Transverse colon (tissue), 4 donors: Measurements from ENCODE around the gene CAGE1. TPM values are rescaled to one million over a fixed set of nuclear protein-coding genes. Genes with fewer than 3 reads are reported as not detected.

ENCODE experiments used
- DNase-seq: peaks from one replicate; pipeline ENCODE4 v3.0.0-alpha.2; 2019
- H3K27ac ChIP-seq, 4 donors: fragments of 200-600 bp; sonication (generic); 2 replicates each; pipeline ENCODE4 v1.5.1; 2016 to 2018; ENCODE audit warnings: inconsistent platforms in 4 of 4
- H3K27me3 ChIP-seq: fragments of 200-600 bp; sonication (generic); 2 replicates; pipeline ENCODE4 v1.5.1; 2017; ENCODE audit warnings: inconsistent platforms
- H3K36me3 ChIP-seq, 4 donors: fragments of 200-600 bp; sonication (generic); 2 replicates each; pipeline ENCODE4 v1.5.1; 2017 to 2019; ENCODE audit warnings: inconsistent platforms in 4 of 4
- H3K4me1 ChIP-seq, 4 donors: fragments of 200-600 bp; sonication (generic); 2 replicates each; pipeline ENCODE4 v1.5.1; 2017 to 2020; ENCODE audit warnings: inconsistent platforms in 4 of 4
- H3K4me3 ChIP-seq, 4 donors: fragments of 200-600 bp; sonication (generic); 1 replicate in 1 of 4; 2 replicates in 3 of 4; pipeline versions ENCODE4 v1.5.1 to v1.6.1; 2017 to 2019; ENCODE audit warnings: inconsistent platforms in 4 of 4
- H3K9me3 ChIP-seq, 2 donors: fragments of 200-600 bp; sonication (generic); 2 replicates each; pipeline ENCODE4 v1.5.1; 2017 to 2019; ENCODE audit warnings: inconsistent platforms in 2 of 2
- EP300 ChIP-seq: sonication (generic); formaldehyde crosslinking; IDR thresholded peaks from one replicate; pipeline ENCODE4 v1.6.1; 2017; ENCODE audit warnings: antibody characterized with exemption, low read depth
- POLR2A ChIP-seq: fragments of 450-650 bp; IDR thresholded peaks from one replicate; pipeline ENCODE4 v1.6.1; 2016; ENCODE audit warnings: antibody characterized with exemption, mild to moderate bottlenecking, moderate library complexity
- POLR2AphosphoS5 ChIP-seq, 3 donors: sonication (generic); formaldehyde crosslinking; IDR thresholded peaks; one replicate each; pipeline ENCODE4 v1.6.1; 2016; ENCODE audit warnings: antibody characterized with exemption in 3 of 3
- WGBS, 2 donors: methylation state at CpG; one replicate each; pipeline ENCODE4 v1.1.5; 2018; ENCODE audit warnings: low coverage in 1 of 2; 5-methylcytosine and 5-hydroxymethylcytosine counted together
- in situ Hi-C, 4 donors: fragments of 200-750 bp; cut with MboI; loops; one replicate each; pipeline versions ENCODE4 v1.15.0 to v1.15.1; 2017; ENCODE audit warnings: low sequenced_read_pairs in 3 of 4, low pct_ligation_motif_present in 1 of 4, low pct_unique_long_range_greater_than_20kb in 1 of 4
- intact Hi-C: fragments of 100-400 bp; cut with DNase I; formaldehyde crosslinking; loops from one replicate; pipeline ENCODE4 v1.15.1; 2023; ENCODE audit warnings: low total_unique reads
- total RNA-seq, 4 donors: library from RNA; depleted of rRNA; stranded (reverse); fragments of >200 nt; gene quantifications; one replicate each; pipeline ENCODE4 v1.1.0, GENCODE V29; 2016
- TF ChIP-seq, protein P1 (sequence below), 5 experiments: fragments of 200-600 bp in 3 of 5; fragments of 450-650 bp in 2 of 5; sonication (generic) in 3 of 5; IDR thresholded peaks; 1 replicate in 2 of 5; 2 replicates in 3 of 5; pipeline ENCODE4 v1.5.1; 2016 to 2017; ENCODE audit warnings: antibody characterized with exemption in 5 of 5, inconsistent platforms in 3 of 5, mild to moderate bottlenecking in 2 of 5, moderate library complexity in 1 of 5

CAGE1 gene
- total RNA-seq, 4 donors from 2014 or later = not detected

DNA sequence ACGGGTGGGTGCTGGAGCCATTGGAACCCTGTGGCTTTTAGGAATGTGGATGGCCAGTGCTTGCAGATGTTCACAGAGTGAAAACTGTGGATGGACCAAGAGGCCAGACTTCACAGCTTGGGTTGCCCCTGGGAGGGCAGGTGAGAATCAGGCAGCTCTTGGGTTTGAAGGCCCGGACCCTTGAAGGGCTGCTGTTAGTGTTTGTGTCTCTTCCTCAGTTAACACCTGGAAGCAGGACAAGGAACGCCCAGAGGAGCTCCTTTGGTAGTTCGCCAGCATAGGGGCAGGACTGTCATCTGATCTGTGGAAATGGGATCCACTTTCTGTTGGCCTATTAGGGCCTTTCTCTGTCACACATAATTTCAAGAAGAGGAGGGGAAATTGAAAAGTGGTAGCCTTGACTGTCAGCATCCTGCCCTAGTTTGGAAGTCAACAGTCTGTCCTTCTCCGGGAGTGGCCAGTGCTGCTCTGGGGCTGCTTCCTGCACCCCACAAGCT is 43.6 kb upstream of the CAGE1 start:
- in situ Hi-C loops (no loop called here), intact Hi-C loops (no loop called here)
- Histone ChIP-seq H3K36me3 (no peaks in the 10 kb centered on the region), H3K9me3 (no peaks in the 10 kb centered on the region), H3K4me3 (no peak overlapping the region), H3K27me3 (no peaks in the 10 kb centered on the region), H3K4me1 (no peaks in the 10 kb centered on the region), H3K27ac (no peak overlapping the region)
- WGBS, 2 donors = 78% methylated on average over 5 of the region's 5 CpGs; no CpG with 5 or more reads in 1 of the 2 donors
- no peak for TF ChIP-seq EP300
- TF ChIP-seq, protein P1, sequence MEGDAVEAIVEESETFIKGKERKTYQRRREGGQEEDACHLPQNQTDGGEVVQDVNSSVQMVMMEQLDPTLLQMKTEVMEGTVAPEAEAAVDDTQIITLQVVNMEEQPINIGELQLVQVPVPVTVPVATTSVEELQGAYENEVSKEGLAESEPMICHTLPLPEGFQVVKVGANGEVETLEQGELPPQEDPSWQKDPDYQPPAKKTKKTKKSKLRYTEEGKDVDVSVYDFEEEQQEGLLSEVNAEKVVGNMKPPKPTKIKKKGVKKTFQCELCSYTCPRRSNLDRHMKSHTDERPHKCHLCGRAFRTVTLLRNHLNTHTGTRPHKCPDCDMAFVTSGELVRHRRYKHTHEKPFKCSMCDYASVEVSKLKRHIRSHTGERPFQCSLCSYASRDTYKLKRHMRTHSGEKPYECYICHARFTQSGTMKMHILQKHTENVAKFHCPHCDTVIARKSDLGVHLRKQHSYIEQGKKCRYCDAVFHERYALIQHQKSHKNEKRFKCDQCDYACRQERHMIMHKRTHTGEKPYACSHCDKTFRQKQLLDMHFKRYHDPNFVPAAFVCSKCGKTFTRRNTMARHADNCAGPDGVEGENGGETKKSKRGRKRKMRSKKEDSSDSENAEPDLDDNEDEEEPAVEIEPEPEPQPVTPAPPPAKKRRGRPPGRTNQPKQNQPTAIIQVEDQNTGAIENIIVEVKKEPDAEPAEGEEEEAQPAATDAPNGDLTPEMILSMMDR (IDR thresholded peaks at IDR 0.05) = no peak
- TF ChIP-seq POLR2AphosphoS5 (IDR thresholded peaks at IDR 0.05) = no peak
- TF ChIP-seq POLR2A = no peak
- DNase-seq = no peak

DNA sequence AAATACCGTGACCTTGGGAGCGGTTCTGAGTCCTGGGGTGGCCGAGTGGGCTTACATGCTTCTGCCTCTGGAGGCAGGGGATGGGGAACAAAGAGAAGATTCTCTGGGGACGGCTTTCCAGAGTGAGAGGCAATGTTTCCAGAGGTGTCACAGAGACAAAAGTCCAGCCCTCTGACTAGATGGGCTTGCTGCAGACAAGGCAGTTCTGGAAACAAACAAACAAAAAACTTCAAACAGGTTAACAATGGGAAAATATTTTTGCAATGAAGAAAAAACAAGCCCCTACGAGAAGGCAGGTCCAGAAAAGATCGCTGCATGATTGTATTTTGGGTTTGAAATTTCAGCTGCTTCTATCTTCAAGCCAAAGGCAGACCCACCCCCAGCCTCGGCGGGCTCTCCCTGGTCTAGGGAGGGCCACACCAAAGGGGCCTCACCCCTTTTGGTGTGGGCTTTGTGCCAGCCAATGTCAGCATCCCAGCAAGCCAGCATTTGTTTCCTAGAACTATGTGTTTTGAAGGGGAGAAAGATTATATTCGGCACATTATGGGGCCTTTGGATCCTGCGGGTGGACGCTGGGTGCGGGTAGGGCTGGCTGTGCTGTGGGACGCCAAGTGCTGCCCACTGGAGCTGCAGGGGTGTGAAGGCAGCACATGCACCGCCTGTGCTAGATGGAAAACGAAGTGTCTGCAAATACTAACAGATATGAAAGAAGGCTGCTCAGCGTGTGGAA is 43.0 kb upstream of the CAGE1 start:
- Histone ChIP-seq H3K27ac (no peak overlapping the region), H3K4me3 (no peak overlapping the region), H3K4me1 (no peaks in the 10 kb centered on the region), H3K9me3 (no peaks in the 10 kb centered on the region), H3K27me3 (no peaks in the 10 kb centered on the region), H3K36me3 (no peaks in the 10 kb centered on the region)
- WGBS, 2 donors = 77 to 88% methylated on average over 4 to 16 of the region's 16 CpGs
- intact Hi-C loops = no loop called here
- in situ Hi-C loops = no loop called here
- TF ChIP-seq, protein P1 (IDR thresholded peaks at IDR 0.05) = no peak
- TF ChIP-seq POLR2AphosphoS5 (IDR thresholded peaks at IDR 0.05) = no peak
- TF ChIP-seq EP300 = no peak
- no peak for TF ChIP-seq POLR2A
- no peak for DNase-seq

GRCh38 chr6:7431674-7432390 is 42.3 kb upstream of the CAGE1 start:
- WGBS, 2 donors = 79% methylated on average over 24 of the region's 24 CpGs; no CpG with 5 or more reads in 1 of the 2 donors
- Histone ChIP-seq H3K27me3 (no peaks in the 10 kb centered on the region), H3K4me1 (no peaks in the 10 kb centered on the region), H3K4me3 (no peak overlapping the region), H3K9me3 (no peaks in the 10 kb centered on the region), H3K27ac (no peak overlapping the region), H3K36me3 (no peaks in the 10 kb centered on the region)
- in situ Hi-C loops (no loop called here), intact Hi-C loops (no loop called here)
- no peak for DNase-seq
- TF ChIP-seq, protein P1 (IDR thresholded peaks at IDR 0.05) = no peak
- TF ChIP-seq POLR2AphosphoS5 (IDR thresholded peaks at IDR 0.05) = no peak
- TF ChIP-seq POLR2A = no peak
- TF ChIP-seq EP300 = no peak

DNA sequence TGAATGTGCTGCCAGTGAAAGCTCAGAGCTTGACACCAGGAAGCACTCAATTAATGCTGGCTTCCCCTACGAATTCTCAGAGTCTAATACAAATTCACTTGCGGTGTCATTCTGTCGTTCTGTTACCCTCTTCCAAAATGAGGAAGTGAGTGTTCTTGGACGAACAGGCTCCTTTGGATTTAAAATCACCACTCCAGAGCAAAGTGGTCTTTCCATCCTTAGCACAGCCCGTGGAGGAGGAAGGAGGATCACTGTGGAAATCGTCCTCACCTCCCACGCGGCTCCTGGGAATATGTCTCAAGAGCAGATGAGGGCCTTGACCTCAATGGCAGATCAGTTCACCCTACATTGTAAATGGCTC is 41.8 kb upstream of the CAGE1 start:
- intact Hi-C loops = no loop called here
- in situ Hi-C loops = no loop called here
- H3K9me3 ChIP-seq = no peaks in the 10 kb centered on the region
- H3K4me1 ChIP-seq = no peaks in the 10 kb centered on the region
- no peak for DNase-seq
- WGBS, 2 donors = 79 to 96% methylated on average over 4 to 8 of the region's 8 CpGs
- no peak overlapping the region for H3K27ac ChIP-seq
- H3K4me3 ChIP-seq = no peak overlapping the region
- H3K36me3 ChIP-seq = no peaks in the 10 kb centered on the region
- no peaks in the 10 kb centered on the region for H3K27me3 ChIP-seq
- TF ChIP-seq POLR2A (no peak), POLR2AphosphoS5 (IDR thresholded peaks at IDR 0.05) (no peak), EP300 (no peak)
- TF ChIP-seq, protein P1 (IDR thresholded peaks at IDR 0.05) = no peak
